ENCODE results near the gene HFM1. TPM values are rescaled to one million over a fixed set of nuclear protein-coding genes. Genes with fewer than 3 reads are reported as not detected.

The HFM1 gene
- total and polyA plus RNA-seq, 2 donors (not counting 3 experiments of a cell fraction or from before 2014, with no cell fraction given): 0.11 TPM; not detected in 1

- no TSS peak for BruUV-seq (replicated peaks)
- dilution Hi-C loops (cut with MboI; ENCODE audit: extremely low pct_ligation_motif_present, low sequenced_read_pairs): no loop called here
- FAIRE-seq: peak; percentile 24
Measured at GRCh38 chr1:91440847-91441246, 36.2 kb upstream of the HFM1 start.

GRCh38 chr1:91439016-91439415 is 34.4 kb upstream of the HFM1 start:
- no peak overlapping the region for H2AFZ ChIP-seq (ENCODE audit: low read depth, low read length)
- CTCF ChIA-PET: no interaction called here
- TF ChIP-seq EZH2 (IDR thresholded peaks at IDR 0.05; ENCODE audit: borderline replicate concordance, low read depth, low read length, severe bottlenecking): no peak
- TF ChIP-seq, protein P1, sequence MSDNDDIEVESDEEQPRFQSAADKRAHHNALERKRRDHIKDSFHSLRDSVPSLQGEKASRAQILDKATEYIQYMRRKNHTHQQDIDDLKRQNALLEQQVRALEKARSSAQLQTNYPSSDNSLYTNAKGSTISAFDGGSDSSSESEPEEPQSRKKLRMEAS (IDR thresholded peaks at IDR 0.05; ENCODE audit: insufficient read depth, insufficient read length): no peak
- no peak for TF ChIP-seq POLR2A (IDR thresholded peaks at IDR 0.05; ENCODE audit: low read depth, low read length)
- no peak for TF ChIP-seq CTCF (IDR thresholded peaks at IDR 0.05; ENCODE audit: extremely low read depth in 1 of 2, insufficient read depth in 1 of 2, low read depth in 1 of 2, low read length in 2 of 2)
- no peak for TF ChIP-seq POLR2AphosphoS5 (IDR thresholded peaks at IDR 0.05; ENCODE audit: insufficient read depth, low read depth, low read length)
- TF ChIP-seq MYC (IDR thresholded peaks at IDR 0.05; ENCODE audit: low read depth, low read length): no peak
- TF ChIP-seq JUN (IDR thresholded peaks at IDR 0.05; ENCODE audit: borderline replicate concordance, insufficient read depth, insufficient read length, low read depth): no peak
- TF ChIP-seq GATA2 (IDR thresholded peaks at IDR 0.05; ENCODE audit: insufficient read depth, insufficient read length, low read depth, low read length): no peak
- TF ChIP-seq FOS (IDR thresholded peaks at IDR 0.05; ENCODE audit: borderline replicate concordance, insufficient read depth, low read length): no peak
- no peaks in the 10 kb centered on the region for H3K9me3 ChIP-seq (replicated peaks; ENCODE audit: control insufficient read depth, insufficient read depth, low read length)
- no peaks in the 10 kb centered on the region for H3K36me3 ChIP-seq (ENCODE audit: control insufficient read depth in 2 of 2, extremely low read depth in 1 of 2, insufficient read depth in 2 of 2, low read length in 2 of 2)
- H3K79me2 ChIP-seq (ENCODE audit: control insufficient read depth, insufficient read depth, low read length): no peaks in the 10 kb centered on the region
- no peak overlapping the region for H3K4me3 ChIP-seq (replicated peaks in 1 of 3; ENCODE audit: insufficient read depth in 1 of 3, low read depth in 1 of 3, low read length in 3 of 3)
- no peak for DNase-seq (ENCODE audit: low read depth, low spot score)
- H3K9me1 ChIP-seq (replicated peaks; ENCODE audit: control insufficient read depth, extremely low read depth, insufficient read depth, low read length): no peaks in the 10 kb centered on the region
- no peak overlapping the region for H3K9ac ChIP-seq (replicated peaks; ENCODE audit: extremely low read depth, insufficient read depth, low read length)
- peaks cover 0 to 2% of the 10 kb centered on the region in 2 experiments for H3K27me3 ChIP-seq (ENCODE audit: control insufficient read depth in 2 of 2, insufficient read depth in 2 of 2, low read length in 2 of 2)
- no peaks in the 10 kb centered on the region for H4K20me1 ChIP-seq (replicated peaks; ENCODE audit: control insufficient read depth, extremely low read depth, insufficient read depth, low read length)
- FAIRE-seq: no peak
- dilution Hi-C loops (cut with MboI; ENCODE audit: extremely low pct_ligation_motif_present, low sequenced_read_pairs): no loop called here
- no TSS peak for BruUV-seq (replicated peaks)
- POLR2A ChIA-PET: no interaction called here
- no peak overlapping the region for H3K4me2 ChIP-seq (ENCODE audit: insufficient read depth, low read length)
- no peaks in the 10 kb centered on the region for H3K4me1 ChIP-seq (ENCODE audit: control insufficient read depth, extremely low read depth, insufficient read depth, low read length)
- intact Hi-C loops (cut with micrococcal nuclease): no loop called here
- no peak overlapping the region for H3K27ac ChIP-seq (ENCODE audit: insufficient read depth, low read depth, low read length)

More at GRCh38 chr1:91440847-91441246, 36.2 kb upstream of the HFM1 start:
- POLR2A ChIA-PET: no interaction called here
- Histone ChIP-seq H3K4me3 (replicated peaks in 1 of 3; ENCODE audit: insufficient read depth in 1 of 3, low read depth in 1 of 3, low read length in 3 of 3) (no peak overlapping the region), H3K9me3 (replicated peaks; ENCODE audit: control insufficient read depth, insufficient read depth, low read length) (no peaks in the 10 kb centered on the region), H3K4me2 (ENCODE audit: insufficient read depth, low read length) (no peak overlapping the region), H3K79me2 (ENCODE audit: control insufficient read depth, insufficient read depth, low read length) (no peaks in the 10 kb centered on the region), H3K27ac (ENCODE audit: insufficient read depth, low read depth, low read length) (no peak overlapping the region), H3K9ac (replicated peaks; ENCODE audit: extremely low read depth, insufficient read depth, low read length) (no peak overlapping the region), H4K20me1 (replicated peaks; ENCODE audit: control insufficient read depth, extremely low read depth, insufficient read depth, low read length) (no peaks in the 10 kb centered on the region), H3K9me1 (replicated peaks; ENCODE audit: control insufficient read depth, extremely low read depth, insufficient read depth, low read length) (no peaks in the 10 kb centered on the region), H3K36me3 (ENCODE audit: control insufficient read depth in 2 of 2, extremely low read depth in 1 of 2, insufficient read depth in 2 of 2, low read length in 2 of 2) (no peaks in the 10 kb centered on the region), H2AFZ (ENCODE audit: low read depth, low read length) (no peak overlapping the region), H3K27me3 (ENCODE audit: control insufficient read depth in 2 of 2, insufficient read depth in 2 of 2, low read length in 2 of 2) (no peaks in the 10 kb centered on the region), H3K4me1 (ENCODE audit: control insufficient read depth, extremely low read depth, insufficient read depth, low read length) (no peaks in the 10 kb centered on the region)
- DNase-seq (ENCODE audit: low read depth, low spot score): peak; percentile 12
- intact Hi-C loops (cut with micrococcal nuclease): loop anchor here (2.0 to 5.0 kb wide), 3 partner anchors 60 to 486 kb away; partner anchors contain the start of gene CDC7
- TF ChIP-seq GATA2 (IDR thresholded peaks at IDR 0.05; ENCODE audit: insufficient read depth, insufficient read length, low read depth, low read length) (no peak), POLR2A (IDR thresholded peaks at IDR 0.05; ENCODE audit: low read depth, low read length) (no peak)
- TF ChIP-seq, protein P1 (IDR thresholded peaks at IDR 0.05; ENCODE audit: insufficient read depth, insufficient read length): no peak
- CTCF ChIA-PET: interaction anchor here (1.1 to 1.7 kb wide), 4 partner anchors 9 to 491 kb away, joined by 3 to 6 read pairs (median 4); partner anchors contain the start of gene CDC7
